Gastrocnemius medialis (tissue), 4 donors: Measurements from ENCODE around the gene PTCRA.

ENCODE experiments used
- POLR2A ChIP-seq, 2 donors: fragments of 450-650 bp; IDR thresholded peaks; one replicate each; pipeline ENCODE4 v1.6.1; 2017; ENCODE audit warnings: antibody characterized with exemption in 2 of 2, mild to moderate bottlenecking in 2 of 2, moderate library complexity in 2 of 2
- TF ChIP-seq, protein P1 (sequence below), 5 experiments: fragments of 450-650 bp in 3 of 5; fragments of 200-600 bp in 2 of 5; sonication (generic) in 2 of 5; IDR thresholded peaks in 4 of 5; conservative IDR thresholded peaks in 1 of 5; 1 replicate in 4 of 5; 2 replicates in 1 of 5; pipeline ENCODE4 v1.5.1; 2016 to 2019; ENCODE audit warnings: antibody characterized with exemption in 5 of 5, mild to moderate bottlenecking in 3 of 5, moderate library complexity in 3 of 5

DNA sequence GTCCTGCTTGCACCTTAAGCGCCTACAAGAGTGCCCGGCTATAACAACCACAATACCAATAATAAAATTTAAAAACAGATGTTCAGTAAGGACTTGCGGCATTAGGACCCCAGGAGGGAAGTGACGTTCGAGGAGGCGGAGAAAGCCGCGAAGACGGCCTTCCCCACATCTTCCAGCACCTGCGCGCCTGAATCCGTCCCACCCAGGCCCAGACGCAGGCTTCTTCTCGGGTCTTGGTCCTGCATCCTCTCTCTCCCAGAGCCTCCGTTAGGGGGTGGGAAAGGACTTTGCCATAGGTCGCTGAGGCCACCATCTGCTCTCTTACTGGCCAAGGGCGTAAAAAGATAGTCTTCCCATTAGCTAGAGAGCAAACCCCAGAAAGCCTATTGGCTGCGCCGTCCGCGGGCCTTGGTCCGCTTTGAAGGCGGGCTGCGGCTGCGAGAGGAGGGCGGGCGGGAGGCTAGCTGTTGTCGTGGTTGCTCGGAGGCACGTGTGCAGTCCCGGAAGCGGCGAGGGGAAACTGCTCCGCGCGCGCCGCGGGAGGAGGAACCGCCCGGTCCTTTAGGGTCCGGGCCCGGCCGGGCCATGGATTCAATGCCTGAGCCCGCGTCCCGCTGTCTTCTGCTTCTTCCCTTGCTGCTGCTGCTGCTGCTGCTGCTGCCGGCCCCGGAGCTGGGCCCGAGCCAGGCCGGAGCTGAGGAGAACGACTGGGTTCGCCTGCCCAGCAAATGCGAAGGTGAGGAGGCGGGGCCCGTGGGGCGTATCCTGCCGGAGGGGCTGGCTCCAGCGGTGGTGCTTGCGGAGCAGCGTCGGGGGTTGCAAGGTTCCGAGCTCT is 13.3 kb downstream of the PTCRA start, which contains the start of gene CNPY3:
- TF ChIP-seq POLR2A (IDR thresholded peaks at IDR 0.05) = peak; percentile 41 to 47
- TF ChIP-seq, protein P1, sequence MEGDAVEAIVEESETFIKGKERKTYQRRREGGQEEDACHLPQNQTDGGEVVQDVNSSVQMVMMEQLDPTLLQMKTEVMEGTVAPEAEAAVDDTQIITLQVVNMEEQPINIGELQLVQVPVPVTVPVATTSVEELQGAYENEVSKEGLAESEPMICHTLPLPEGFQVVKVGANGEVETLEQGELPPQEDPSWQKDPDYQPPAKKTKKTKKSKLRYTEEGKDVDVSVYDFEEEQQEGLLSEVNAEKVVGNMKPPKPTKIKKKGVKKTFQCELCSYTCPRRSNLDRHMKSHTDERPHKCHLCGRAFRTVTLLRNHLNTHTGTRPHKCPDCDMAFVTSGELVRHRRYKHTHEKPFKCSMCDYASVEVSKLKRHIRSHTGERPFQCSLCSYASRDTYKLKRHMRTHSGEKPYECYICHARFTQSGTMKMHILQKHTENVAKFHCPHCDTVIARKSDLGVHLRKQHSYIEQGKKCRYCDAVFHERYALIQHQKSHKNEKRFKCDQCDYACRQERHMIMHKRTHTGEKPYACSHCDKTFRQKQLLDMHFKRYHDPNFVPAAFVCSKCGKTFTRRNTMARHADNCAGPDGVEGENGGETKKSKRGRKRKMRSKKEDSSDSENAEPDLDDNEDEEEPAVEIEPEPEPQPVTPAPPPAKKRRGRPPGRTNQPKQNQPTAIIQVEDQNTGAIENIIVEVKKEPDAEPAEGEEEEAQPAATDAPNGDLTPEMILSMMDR (IDR thresholded peaks at IDR 0.05 in 4 of 5, conservative IDR thresholded peaks at IDR 0.05 in 1 of 5) = peak in 2 of 5 experiments; percentile 17 to 24
